ELR (cell line): ENCODE measurements around the gene ITGB5.
"Not testable (repeated sequence)": the region's sequence is repeated elsewhere in the genome, so short reads cannot be mapped to it uniquely, and the experiment has no call there.

Experiments
- DNase-seq: peaks from one replicate; pipeline ENCODE4 v3.0.0-alpha.2; 2015; ENCODE audit warnings: low read depth

The ITGB5 gene

GRCh38 chr3:124786511-124787241, 100.5 kb downstream of the ITGB5 start:
- peak; percentile 69 for DNase-seq

- no peak for DNase-seq
These were observed 101.2 kb downstream of the ITGB5 start for GRCh38 chr3:124785973-124786372.

- no peak for DNase-seq
These were observed 102.3 kb downstream of the ITGB5 start for GRCh38 chr3:124784686-124785382.

- no peak for DNase-seq
These were observed 103.5 kb downstream of the ITGB5 start for GRCh38 chr3:124783696-124784095.

GRCh38 chr3:124782377-124782712, 104.8 kb downstream of the ITGB5 start:
- not testable (repeated sequence) for DNase-seq

- DNase-seq: no peak
These were observed 105.4 kb downstream of the ITGB5 start for GRCh38 chr3:124781476-124782376.

- DNase-seq: peak; percentile 63
These were observed 106.2 kb downstream of the ITGB5 start for GRCh38 chr3:124780761-124781475.

GRCh38 chr3:124780356-124780755, 106.8 kb downstream of the ITGB5 start:
- DNase-seq: peak; percentile 70

GRCh38 chr3:124779751-124780191, 107.4 kb downstream of the ITGB5 start:
- DNase-seq: no peak

GRCh38 chr3:124779116-124779515, 108.0 kb downstream of the ITGB5 start:
- DNase-seq: no peak

GRCh38 chr3:124777762-124778470, 109.2 kb downstream of the ITGB5 start:
- no peak for DNase-seq

- no peak for DNase-seq
These were observed 110.3 kb downstream of the ITGB5 start for GRCh38 chr3:124776856-124777255.

- DNase-seq: no peak
These were observed 111.3 kb downstream of the ITGB5 start for GRCh38 chr3:124775877-124776276.

GRCh38 chr3:124774841-124775402, 112.2 kb downstream of the ITGB5 start:
- no peak for DNase-seq

GRCh38 chr3:124774327-124774718, 112.8 kb downstream of the ITGB5 start:
- DNase-seq: peak; percentile 84

GRCh38 chr3:124773351-124774326, 113.5 kb downstream of the ITGB5 start:
- DNase-seq: no peak

- DNase-seq: no peak
These were observed 114.9 kb downstream of the ITGB5 start for GRCh38 chr3:124772081-124772831.

- no peak for DNase-seq
These were observed 116.1 kb downstream of the ITGB5 start for GRCh38 chr3:124771083-124771445.
